NOMO-1 treated with dmso at 0.1 percent for 144 hours (cell line): Measurements from ENCODE around the gene LAMB2.

Experiments
- DNase-seq: peaks from one replicate; lab custom pipeline; 2025; ENCODE audit not compliant: unreplicated experiment; lab: John Stamatoyannopoulos, UW

The LAMB2 gene

DNA sequence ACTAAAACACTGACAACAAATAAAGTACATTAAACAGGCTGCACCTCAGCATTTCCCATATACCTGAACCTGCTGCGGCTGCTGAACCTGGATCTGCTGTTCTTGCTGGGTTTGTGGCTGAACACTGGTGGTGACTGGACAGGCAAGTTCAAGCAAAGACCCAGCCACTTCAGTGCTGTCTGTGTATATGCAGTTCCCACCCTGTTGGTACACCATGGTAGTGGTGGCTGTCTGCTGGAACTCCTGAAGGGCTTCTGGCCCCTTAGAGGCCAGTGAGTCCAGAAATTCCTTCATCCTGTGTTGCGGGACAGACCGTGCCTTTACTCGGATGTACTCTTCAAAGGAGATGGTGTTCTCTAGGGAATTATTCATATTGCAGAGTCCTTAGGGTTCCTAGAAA lies 56.2 kb downstream of the LAMB2 start:
- no peak for DNase-seq

DNA sequence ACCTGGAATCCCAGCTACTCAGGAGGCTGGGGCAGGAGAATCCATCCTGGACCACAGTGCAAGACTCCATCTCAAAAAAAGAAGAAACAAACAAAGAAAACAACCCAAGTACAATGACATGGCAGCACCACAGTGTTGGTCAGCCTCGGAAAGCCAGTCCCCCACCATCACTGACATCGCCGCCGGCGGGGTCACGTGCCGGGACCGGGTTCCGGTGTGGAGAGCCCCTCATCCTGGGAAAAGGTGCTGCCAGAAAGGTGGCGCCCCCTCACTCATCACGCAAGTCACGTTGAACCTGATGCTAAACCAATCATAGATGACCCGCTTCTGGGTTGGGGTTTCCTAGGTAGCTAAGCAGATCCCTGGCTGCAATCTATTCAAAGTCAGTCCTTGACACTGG lies 56.7 kb downstream of the LAMB2 start:
- DNase-seq = no peak
